H9 (cell line): ENCODE data around the gene ZNF26. TPM values are rescaled to one million over a fixed set of nuclear protein-coding genes. Genes with fewer than 3 reads are reported as not detected.

Experiments used
- DNase-seq: peaks from one replicate; pipeline ENCODE4 v3.0.0-alpha.2; 2017
- H2AFZ ChIP-seq: one replicate; pipeline ENCODE4 v1.6.1; 2013; ENCODE audit warnings: mild to moderate bottlenecking, low read length, control low read depth, moderate library complexity
- H2AK5ac ChIP-seq: 2 replicates; pipeline ENCODE4 v1.6.1; 2013; ENCODE audit warnings: low read length, control low read depth, mixed read lengths; ENCODE audit not compliant: insufficient read length
- H2BK120ac ChIP-seq: one replicate; pipeline ENCODE4 v1.6.1; 2013; ENCODE audit warnings: low read depth, mild to moderate bottlenecking, low read length, control low read depth, inconsistent platforms; ENCODE audit not compliant: poor library complexity, severe bottlenecking
- H2BK12ac ChIP-seq: 2 replicates; pipeline ENCODE4 v1.6.1; 2013; ENCODE audit warnings: low read length, control low read depth, mixed read lengths, low read depth; ENCODE audit not compliant: insufficient read length
- H2BK15ac ChIP-seq: 2 replicates; pipeline ENCODE4 v1.6.1; 2013; ENCODE audit warnings: low read depth, low read length, control low read depth
- H2BK20ac ChIP-seq: one replicate; pipeline ENCODE4 v1.6.1; 2013; ENCODE audit warnings: low read depth, mild to moderate bottlenecking, low read length, control low read depth, inconsistent platforms; ENCODE audit not compliant: poor library complexity, severe bottlenecking
- H2BK5ac ChIP-seq: 2 replicates; pipeline ENCODE4 v1.6.1; 2013; ENCODE audit warnings: low read length, control low read depth, mixed read lengths; ENCODE audit not compliant: insufficient read length
- H3K14ac ChIP-seq: 2 replicates; pipeline ENCODE4 v1.6.1; 2013; ENCODE audit warnings: low read length, control low read depth; ENCODE audit not compliant: insufficient read depth
- H3K18ac ChIP-seq: 2 replicates; pipeline ENCODE4 v1.6.1; 2013; ENCODE audit warnings: low read depth, mild to moderate bottlenecking, mixed read lengths, low read length, control low read depth; ENCODE audit not compliant: insufficient read length
- H3K23ac ChIP-seq: 2 replicates; pipeline ENCODE4 v1.6.1; 2013; ENCODE audit warnings: low read length, control low read depth, mixed read lengths, low read depth; ENCODE audit not compliant: insufficient read length
- H3K23me2 ChIP-seq: 2 replicates; pipeline ENCODE4 v1.6.1; 2013; ENCODE audit warnings: low read depth, mild to moderate bottlenecking, mixed read lengths, low read length, control low read depth; ENCODE audit not compliant: insufficient read length, poor library complexity, severe bottlenecking
- H3K27ac ChIP-seq: 2 replicates; pipeline ENCODE4 v1.5.1; 2013; ENCODE audit warnings: low read length, control low read depth, mixed read lengths, low read depth; ENCODE audit not compliant: insufficient read length
- H3K27me3 ChIP-seq: 2 replicates; pipeline ENCODE4 v1.6.1; 2013; ENCODE audit warnings: low read length, control low read depth, inconsistent platforms; ENCODE audit not compliant: insufficient read depth
- H3K4ac ChIP-seq: 2 replicates; pipeline ENCODE4 v1.6.1; 2013; ENCODE audit warnings: low read depth, mild to moderate bottlenecking, control low read depth, inconsistent platforms, low read length, moderate library complexity
- H3K4me1 ChIP-seq: 2 replicates; pipeline ENCODE4 v1.6.1; 2013; ENCODE audit warnings: low read length, control low read depth, inconsistent platforms; ENCODE audit not compliant: insufficient read depth
- H3K4me2 ChIP-seq: 2 replicates; pipeline ENCODE4 v1.6.1; 2013; ENCODE audit warnings: low read length, control low read depth, mixed read lengths; ENCODE audit not compliant: insufficient read length, insufficient read depth
- H3K56ac ChIP-seq: 2 replicates; pipeline ENCODE4 v1.6.1; 2013; ENCODE audit warnings: low read depth, mild to moderate bottlenecking, mixed read lengths, low read length, control low read depth; ENCODE audit not compliant: insufficient read length
- H3K79me1 ChIP-seq: 2 replicates; pipeline ENCODE4 v1.6.1; 2013; ENCODE audit warnings: low read depth, mild to moderate bottlenecking, moderate library complexity, low read length, control low read depth, inconsistent platforms; ENCODE audit not compliant: insufficient read depth, poor library complexity, severe bottlenecking
- H3K79me2 ChIP-seq: 2 replicates; pipeline ENCODE4 v1.6.1; 2013; ENCODE audit warnings: low read length, control low read depth, inconsistent platforms; ENCODE audit not compliant: insufficient read depth
- H3K9ac ChIP-seq: 2 replicates; pipeline ENCODE4 v1.6.1; 2013; ENCODE audit warnings: low read length, control low read depth, mixed read lengths; ENCODE audit not compliant: insufficient read length; ENCODE audit errors: extremely low read depth
- H3K9me3 ChIP-seq: one replicate; pipeline ENCODE4 v1.6.1; 2013; ENCODE audit warnings: low read depth, low read length, inconsistent platforms; ENCODE audit not compliant: control insufficient read depth
- H3T11ph ChIP-seq: one replicate; pipeline ENCODE4 v1.6.1; 2013; ENCODE audit warnings: mild to moderate bottlenecking, low read length, control low read depth, inconsistent platforms
- H4K20me1 ChIP-seq: one replicate; pipeline ENCODE4 v1.6.1; 2013; ENCODE audit not compliant: control insufficient read depth, insufficient read length, insufficient read depth
- H4K5ac ChIP-seq: 2 replicates; pipeline ENCODE4 v1.6.1; 2013; ENCODE audit warnings: low read depth, mild to moderate bottlenecking, mixed read lengths, low read length, control low read depth; ENCODE audit not compliant: insufficient read length
- H4K8ac ChIP-seq: replicated peaks from 2 replicates; pipeline ENCODE4 v1.6.1; 2013; ENCODE audit warnings: low read length, control low read depth, mixed read lengths, low read depth; ENCODE audit not compliant: insufficient read length
- H4K91ac ChIP-seq: 2 replicates; pipeline ENCODE4 v1.6.1; 2013; ENCODE audit warnings: low read depth, mild to moderate bottlenecking, moderate library complexity, mixed read lengths, low read length, control low read depth; ENCODE audit not compliant: insufficient read length
- H3K27ac Mint-ChIP-seq, 3 experiments: 2 replicates in 2 of 3; 3 replicates in 1 of 3; pipeline ENCODE4 v1.8.0; 2020 to 2021; ENCODE audit warnings: mixed read lengths in 3 of 3, mild to moderate bottlenecking in 1 of 3, moderate library complexity in 1 of 3
- H3K27me3 Mint-ChIP-seq: 2 replicates; pipeline ENCODE4 v1.8.0; 2021; ENCODE audit warnings: low read depth, mild to moderate bottlenecking, moderate library complexity, mixed read lengths
- H3K36me3 Mint-ChIP-seq, 3 experiments: 2 replicates in 2 of 3; 3 replicates in 1 of 3; pipeline ENCODE4 v1.8.0; 2020 to 2021; ENCODE audit warnings: low read depth in 3 of 3, mixed read lengths in 3 of 3; ENCODE audit not compliant: insufficient read depth in 1 of 3
- H3K4me1 Mint-ChIP-seq, 2 experiments: 2 replicates each; pipeline ENCODE4 v1.8.0; 2020; ENCODE audit warnings: mixed read lengths in 2 of 2
- H3K4me3 Mint-ChIP-seq, 2 experiments: 2 replicates in 1 of 2; 3 replicates in 1 of 2; pipeline ENCODE4 v1.8.0; 2020 to 2021; ENCODE audit warnings: mild to moderate bottlenecking in 2 of 2, mixed read lengths in 2 of 2, moderate library complexity in 1 of 2
- H3K9me3 Mint-ChIP-seq, 2 experiments: 2 replicates in 1 of 2; 3 replicates in 1 of 2; pipeline ENCODE4 v1.8.0; 2020; ENCODE audit warnings: mild to moderate bottlenecking in 2 of 2, mixed read lengths in 2 of 2, moderate library complexity in 1 of 2
- WGBS: extraction: QIAGEN DNeasy Blood & Tissue Kit; methylation state at CpG from one replicate; pipeline ENCODE4 v1.1.7; 2013; ENCODE audit warnings: missing lambda C conversion rate, low lambda C conversion rate, mixed read lengths; ENCODE audit not compliant: insufficient read length; ENCODE audit errors: extremely low coverage; 5-methylcytosine and 5-hydroxymethylcytosine counted together
- total RNA-seq: library from RNA; stranded (reverse); gene quantifications from 2 replicates; pipeline ENCODE4 v1.2.1, GENCODE V29; 2021
- TF ChIP-seq, protein P1 (sequence below): fragments of 200-600 bp; sonication (generic); conservative IDR thresholded peaks from 3 replicates; pipeline ENCODE4 v1.8.0; 2021; ENCODE audit warnings: antibody characterized with exemption, mild to moderate bottlenecking

Gene ZNF26
- total RNA-seq, 1 experiment from 2014 or later: 13.2 TPM

DNA sequence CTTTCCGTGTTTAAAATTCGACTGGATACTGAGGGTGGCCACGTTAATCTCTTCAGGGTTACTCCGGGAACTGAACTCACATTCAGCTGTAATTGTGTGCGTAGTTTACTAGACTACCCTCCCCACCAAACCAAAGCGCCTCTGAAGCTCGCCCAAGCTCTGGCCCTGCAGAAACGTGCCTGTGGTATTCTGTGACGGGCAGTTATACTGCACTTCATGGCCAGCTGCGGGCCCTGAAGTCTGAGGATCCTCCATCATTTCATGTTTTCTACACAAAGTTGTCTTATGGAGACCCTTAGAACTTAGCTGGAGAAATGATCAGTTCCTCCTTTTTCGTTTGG lies 688 bp downstream of the ZNF26 start:
- Histone ChIP-seq H4K20me1 (no peaks in the 10 kb centered on the region), H3K23me2 (peaks cover 10% of the 10 kb centered on the region), H3K79me2 (peaks cover 8% of the 10 kb centered on the region; the same call in 1 of the 2 replicates), H3K27me3 (no peaks in the 10 kb centered on the region), H4K8ac (no peak overlapping the region), H4K91ac (no peak overlapping the region), H2AK5ac (no peak overlapping the region), H2BK5ac (no peak overlapping the region), H2BK120ac (no peak overlapping the region), H3K23ac (no peak overlapping the region), H3K4me2 (peak overlapping the region; percentile 92), H3K79me1 (no peaks in the 10 kb centered on the region), H2BK15ac (no peak overlapping the region), H3K56ac (no peak overlapping the region), H2BK20ac (no peak overlapping the region), H3K4ac (no peak overlapping the region), H3K14ac (peak overlapping the region; percentile 49; the same call in 1 of the 2 replicates), H3K4me1 (no peaks in the 10 kb centered on the region), H3K27ac (no peak overlapping the region), H3K18ac (no peak overlapping the region), H3T11ph (no peak overlapping the region), H2BK12ac (no peak overlapping the region), H3K9me3 (peaks cover 14% of the 10 kb centered on the region), H2AFZ (no peak overlapping the region), H4K5ac (no peak overlapping the region), H3K9ac (peak overlapping the region; percentile 80)
- Mint-ChIP-seq H3K27me3 (no peaks in the 10 kb centered on the region; the same call in 1 of the 2 replicates), H3K36me3 (peaks cover 43 to 48% (median 45%) of the 10 kb centered on the region in 3 experiments), H3K4me3 (peak overlapping the region; percentile 87 to 92), H3K27ac (no peak overlapping the region; a peak in 1 of 7 replicates), H3K4me1 (peaks cover 10 to 13% of the 10 kb centered on the region in 2 experiments), H3K9me3 (peaks cover 70 to 72% of the 10 kb centered on the region in 2 experiments)
- no CpG with 5 or more reads among the region's 11 CpGs for WGBS
- TF ChIP-seq, protein P1, sequence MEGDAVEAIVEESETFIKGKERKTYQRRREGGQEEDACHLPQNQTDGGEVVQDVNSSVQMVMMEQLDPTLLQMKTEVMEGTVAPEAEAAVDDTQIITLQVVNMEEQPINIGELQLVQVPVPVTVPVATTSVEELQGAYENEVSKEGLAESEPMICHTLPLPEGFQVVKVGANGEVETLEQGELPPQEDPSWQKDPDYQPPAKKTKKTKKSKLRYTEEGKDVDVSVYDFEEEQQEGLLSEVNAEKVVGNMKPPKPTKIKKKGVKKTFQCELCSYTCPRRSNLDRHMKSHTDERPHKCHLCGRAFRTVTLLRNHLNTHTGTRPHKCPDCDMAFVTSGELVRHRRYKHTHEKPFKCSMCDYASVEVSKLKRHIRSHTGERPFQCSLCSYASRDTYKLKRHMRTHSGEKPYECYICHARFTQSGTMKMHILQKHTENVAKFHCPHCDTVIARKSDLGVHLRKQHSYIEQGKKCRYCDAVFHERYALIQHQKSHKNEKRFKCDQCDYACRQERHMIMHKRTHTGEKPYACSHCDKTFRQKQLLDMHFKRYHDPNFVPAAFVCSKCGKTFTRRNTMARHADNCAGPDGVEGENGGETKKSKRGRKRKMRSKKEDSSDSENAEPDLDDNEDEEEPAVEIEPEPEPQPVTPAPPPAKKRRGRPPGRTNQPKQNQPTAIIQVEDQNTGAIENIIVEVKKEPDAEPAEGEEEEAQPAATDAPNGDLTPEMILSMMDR: no peak
- DNase-seq: no peak
